WTC11 (cell line): ENCODE measurements around the gene PIP4K2A. TPM values are rescaled to one million over a fixed set of nuclear protein-coding genes. Genes with fewer than 3 reads are reported as not detected.

ENCODE experiments used
- ATAC-seq: fragments of 200-7000 bp; cut with Tn5 transposase; 2 replicates; pipeline ENCODE4 v1.10.0; 2021; ENCODE audit warnings: mild to moderate bottlenecking, moderate library complexity
- CTCF ChIA-PET: fragments of 300-600 bp; sonication (Branson Sonifier 250); formaldehyde crosslinking; loops from one replicate; lab custom pipeline; 2021; ENCODE audit warnings: antibody characterized with exemption; lab: Charles Lee
- POLR2A ChIA-PET: fragments of 350-600 bp; sonication (Branson Sonifier 250); formaldehyde crosslinking; loops from one replicate; lab custom pipeline; 2021; ENCODE audit warnings: antibody characterized with exemption; lab: Charles Lee
- DNase-seq: peaks from one replicate; pipeline ENCODE4 v3.0.0; 2021; ENCODE audit warnings: low spot score
- H3K27ac Mint-ChIP-seq: 2 replicates; pipeline ENCODE4 v1.8.0; 2021; ENCODE audit warnings: mixed read lengths
- H3K27me3 Mint-ChIP-seq: 2 replicates; pipeline ENCODE4 v1.8.0; 2021; ENCODE audit warnings: low read depth, mild to moderate bottlenecking, moderate library complexity, mixed read lengths
- H3K36me3 Mint-ChIP-seq: 2 replicates; pipeline ENCODE4 v1.8.0; 2021; ENCODE audit warnings: mixed read lengths
- H3K4me1 Mint-ChIP-seq: 2 replicates; pipeline ENCODE4 v1.8.0; 2022; ENCODE audit warnings: mixed read lengths
- H3K4me3 Mint-ChIP-seq: 2 replicates; pipeline ENCODE4 v1.8.0; 2021; ENCODE audit warnings: mild to moderate bottlenecking, moderate library complexity, mixed read lengths
- H3K9me3 Mint-ChIP-seq: 2 replicates; pipeline ENCODE4 v1.8.0; 2021; ENCODE audit warnings: mixed read lengths
- ATF3 ChIP-seq: sonication (generic); formaldehyde crosslinking; conservative IDR thresholded peaks from 2 replicates; pipeline ENCODE4 v1.8.1; 2022; ENCODE audit warnings: mild to moderate bottlenecking, missing genetic modification reagents
- ELF4 ChIP-seq: sonication (generic); formaldehyde crosslinking; IDR thresholded peaks from 2 replicates; pipeline ENCODE4 v1.8.1; 2022; ENCODE audit warnings: low read depth, mild to moderate bottlenecking, moderate library complexity, missing genetic modification reagents
- ERG ChIP-seq: fragments of 250-450 bp; sonication (Bioruptor Pico); IDR thresholded peaks from 2 replicates; pipeline ENCODE4 v1.8.0; 2021; ENCODE audit warnings: mild to moderate bottlenecking
- ESRRA ChIP-seq: sonication (generic); formaldehyde crosslinking; IDR thresholded peaks from 2 replicates; pipeline ENCODE4 v1.8.1; 2022; ENCODE audit warnings: mild to moderate bottlenecking, missing genetic modification reagents, borderline replicate concordance
- FOXP4 ChIP-seq: sonication (generic); formaldehyde crosslinking; IDR thresholded peaks from 2 replicates; pipeline ENCODE4 v1.8.0; 2022; ENCODE audit warnings: mild to moderate bottlenecking, missing genetic modification reagents
- GABPB1 ChIP-seq: sonication (generic); formaldehyde crosslinking; IDR thresholded peaks from 2 replicates; pipeline ENCODE4 v1.8.1; 2023; ENCODE audit warnings: mild to moderate bottlenecking, missing genetic modification reagents
- GTF2I ChIP-seq: fragments of 250-450 bp; sonication (Bioruptor Pico); conservative IDR thresholded peaks from 2 replicates; pipeline ENCODE4 v1.4.0; 2021; ENCODE audit warnings: mild to moderate bottlenecking
- IRF1 ChIP-seq: sonication (generic); formaldehyde crosslinking; IDR thresholded peaks from 2 replicates; pipeline ENCODE4 v1.8.0; 2023; ENCODE audit warnings: missing genetic modification reagents
- NFYB ChIP-seq: sonication (generic); formaldehyde crosslinking; conservative IDR thresholded peaks from 2 replicates; pipeline ENCODE4 v1.8.0; 2022; ENCODE audit warnings: low read depth, missing genetic modification reagents
- SP1 ChIP-seq: sonication (generic); formaldehyde crosslinking; conservative IDR thresholded peaks from 2 replicates; pipeline ENCODE4 v1.8.1; 2022; ENCODE audit warnings: missing genetic modification reagents
- TCF7 ChIP-seq: sonication (generic); formaldehyde crosslinking; IDR thresholded peaks from 2 replicates; pipeline ENCODE4 v1.8.0; 2022; ENCODE audit warnings: mild to moderate bottlenecking, low read depth, missing genetic modification reagents, moderate library complexity
- TEAD1 ChIP-seq: sonication (generic); formaldehyde crosslinking; IDR thresholded peaks from 2 replicates; pipeline ENCODE4 v1.8.0; 2022; ENCODE audit warnings: mild to moderate bottlenecking, missing genetic modification reagents
- TEAD4 ChIP-seq: sonication (generic); formaldehyde crosslinking; IDR thresholded peaks from 2 replicates; pipeline ENCODE4 v1.8.0; 2022; ENCODE audit warnings: mild to moderate bottlenecking, missing genetic modification reagents
- TP53 ChIP-seq: sonication (generic); formaldehyde crosslinking; IDR thresholded peaks from 2 replicates; pipeline ENCODE4 v1.8.1; 2023; ENCODE audit warnings: mild to moderate bottlenecking, missing genetic modification reagents
- ZBTB21 ChIP-seq: sonication (generic); formaldehyde crosslinking; IDR thresholded peaks from 2 replicates; pipeline ENCODE4 v1.8.1; 2023; ENCODE audit warnings: mild to moderate bottlenecking, missing genetic modification reagents, borderline replicate concordance
- ZBTB43 ChIP-seq: sonication (generic); formaldehyde crosslinking; IDR thresholded peaks from 2 replicates; pipeline ENCODE4 v1.8.1; 2023; ENCODE audit warnings: mild to moderate bottlenecking, missing genetic modification reagents
- ZNF317 ChIP-seq: sonication (generic); formaldehyde crosslinking; IDR thresholded peaks from 2 replicates; pipeline ENCODE4 v1.8.1; 2023; ENCODE audit warnings: low read depth, mild to moderate bottlenecking, moderate library complexity, missing genetic modification reagents, borderline replicate concordance
- total RNA-seq: library from RNA; stranded (reverse); gene quantifications from 3 replicates; pipeline ENCODE4 v1.2.3, GENCODE V29; 2021
- TF ChIP-seq, protein P1 (sequence below): fragments of 200-600 bp; IDR thresholded peaks from 2 replicates; pipeline ENCODE4 v1.8.0; 2022; ENCODE audit warnings: antibody characterized with exemption
- TF ChIP-seq, protein P2 (sequence below): fragments of 250-450 bp; sonication (Bioruptor Pico); IDR thresholded peaks from 2 replicates; pipeline ENCODE4 v1.9.0; 2021; ENCODE audit warnings: moderate library complexity, mild to moderate bottlenecking, inconsistent platforms, borderline replicate concordance
- TF ChIP-seq, protein P3 (sequence below): sonication (generic); formaldehyde crosslinking; IDR thresholded peaks from 2 replicates; pipeline ENCODE4 v1.8.0; 2023; ENCODE audit warnings: missing genetic modification reagents, mild to moderate bottlenecking, borderline replicate concordance

Gene PIP4K2A
- total RNA-seq, 1 experiment from 2014 or later, result 47.5 TPM

DNA sequence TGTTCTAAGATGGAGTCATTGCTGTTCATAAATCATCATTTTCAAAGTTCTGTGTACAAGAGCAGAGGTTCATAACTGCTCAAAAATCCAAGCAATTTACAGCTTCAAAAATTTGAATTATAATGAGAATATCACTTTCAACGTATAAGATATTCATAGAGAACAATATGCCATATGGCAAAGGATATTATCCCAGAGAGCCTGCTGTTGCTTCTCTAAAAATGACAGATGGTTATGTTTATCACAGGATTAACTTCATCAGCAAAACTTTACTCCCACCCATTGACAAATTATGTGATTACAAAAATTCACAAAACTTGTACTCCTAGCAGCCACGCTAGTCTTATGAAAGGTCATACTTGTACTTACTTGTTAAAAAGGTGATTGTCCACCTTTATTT is 105.1 kb downstream of the PIP4K2A start:
- ChIA-PET POLR2A (no interaction called here), CTCF (no interaction called here)
- no peak for DNase-seq
- Mint-ChIP-seq H3K36me3 (peaks cover 36% of the 10 kb centered on the region), H3K4me3 (no peak overlapping the region), H3K9me3 (peaks cover 20% of the 10 kb centered on the region), H3K27ac (no peak overlapping the region; the same call in 1 of the 2 replicates), H3K4me1 (peaks cover 66% of the 10 kb centered on the region)
- no peak for ATAC-seq
- TF ChIP-seq, protein P1, sequence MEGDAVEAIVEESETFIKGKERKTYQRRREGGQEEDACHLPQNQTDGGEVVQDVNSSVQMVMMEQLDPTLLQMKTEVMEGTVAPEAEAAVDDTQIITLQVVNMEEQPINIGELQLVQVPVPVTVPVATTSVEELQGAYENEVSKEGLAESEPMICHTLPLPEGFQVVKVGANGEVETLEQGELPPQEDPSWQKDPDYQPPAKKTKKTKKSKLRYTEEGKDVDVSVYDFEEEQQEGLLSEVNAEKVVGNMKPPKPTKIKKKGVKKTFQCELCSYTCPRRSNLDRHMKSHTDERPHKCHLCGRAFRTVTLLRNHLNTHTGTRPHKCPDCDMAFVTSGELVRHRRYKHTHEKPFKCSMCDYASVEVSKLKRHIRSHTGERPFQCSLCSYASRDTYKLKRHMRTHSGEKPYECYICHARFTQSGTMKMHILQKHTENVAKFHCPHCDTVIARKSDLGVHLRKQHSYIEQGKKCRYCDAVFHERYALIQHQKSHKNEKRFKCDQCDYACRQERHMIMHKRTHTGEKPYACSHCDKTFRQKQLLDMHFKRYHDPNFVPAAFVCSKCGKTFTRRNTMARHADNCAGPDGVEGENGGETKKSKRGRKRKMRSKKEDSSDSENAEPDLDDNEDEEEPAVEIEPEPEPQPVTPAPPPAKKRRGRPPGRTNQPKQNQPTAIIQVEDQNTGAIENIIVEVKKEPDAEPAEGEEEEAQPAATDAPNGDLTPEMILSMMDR, result no peak
- TF ChIP-seq ZBTB21 (CRISPR knock-in tag) (no peak), GTF2I (CRISPR knock-in tag) (no peak), FOXP4 (no peak), ERG (no peak), SP1 (CRISPR knock-in tag) (no peak), TP53 (CRISPR knock-in tag) (no peak), ZBTB43 (no peak), ELF4 (no peak), ESRRA (CRISPR knock-in tag) (no peak), GABPB1 (CRISPR knock-in tag) (no peak), IRF1 (no peak), TCF7 (CRISPR knock-in tag) (no peak), TEAD4 (CRISPR knock-in tag) (no peak), NFYB (CRISPR knock-in tag) (no peak), TEAD1 (no peak), ATF3 (CRISPR knock-in tag) (no peak), ZNF317 (CRISPR knock-in tag) (no peak)
- TF ChIP-seq, protein P2, sequence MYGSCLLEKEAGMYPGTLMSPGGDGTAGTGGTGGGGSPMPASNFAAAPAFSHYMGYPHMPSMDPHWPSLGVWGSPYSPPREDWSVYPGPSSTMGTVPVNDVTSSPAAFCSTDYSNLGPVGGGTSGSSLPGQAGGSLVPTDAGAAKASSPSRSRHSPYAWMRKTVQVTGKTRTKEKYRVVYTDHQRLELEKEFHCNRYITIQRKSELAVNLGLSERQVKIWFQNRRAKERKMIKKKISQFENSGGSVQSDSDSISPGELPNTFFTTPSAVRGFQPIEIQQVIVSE (CRISPR knock-in tag), result no peak
- TF ChIP-seq, protein P3, sequence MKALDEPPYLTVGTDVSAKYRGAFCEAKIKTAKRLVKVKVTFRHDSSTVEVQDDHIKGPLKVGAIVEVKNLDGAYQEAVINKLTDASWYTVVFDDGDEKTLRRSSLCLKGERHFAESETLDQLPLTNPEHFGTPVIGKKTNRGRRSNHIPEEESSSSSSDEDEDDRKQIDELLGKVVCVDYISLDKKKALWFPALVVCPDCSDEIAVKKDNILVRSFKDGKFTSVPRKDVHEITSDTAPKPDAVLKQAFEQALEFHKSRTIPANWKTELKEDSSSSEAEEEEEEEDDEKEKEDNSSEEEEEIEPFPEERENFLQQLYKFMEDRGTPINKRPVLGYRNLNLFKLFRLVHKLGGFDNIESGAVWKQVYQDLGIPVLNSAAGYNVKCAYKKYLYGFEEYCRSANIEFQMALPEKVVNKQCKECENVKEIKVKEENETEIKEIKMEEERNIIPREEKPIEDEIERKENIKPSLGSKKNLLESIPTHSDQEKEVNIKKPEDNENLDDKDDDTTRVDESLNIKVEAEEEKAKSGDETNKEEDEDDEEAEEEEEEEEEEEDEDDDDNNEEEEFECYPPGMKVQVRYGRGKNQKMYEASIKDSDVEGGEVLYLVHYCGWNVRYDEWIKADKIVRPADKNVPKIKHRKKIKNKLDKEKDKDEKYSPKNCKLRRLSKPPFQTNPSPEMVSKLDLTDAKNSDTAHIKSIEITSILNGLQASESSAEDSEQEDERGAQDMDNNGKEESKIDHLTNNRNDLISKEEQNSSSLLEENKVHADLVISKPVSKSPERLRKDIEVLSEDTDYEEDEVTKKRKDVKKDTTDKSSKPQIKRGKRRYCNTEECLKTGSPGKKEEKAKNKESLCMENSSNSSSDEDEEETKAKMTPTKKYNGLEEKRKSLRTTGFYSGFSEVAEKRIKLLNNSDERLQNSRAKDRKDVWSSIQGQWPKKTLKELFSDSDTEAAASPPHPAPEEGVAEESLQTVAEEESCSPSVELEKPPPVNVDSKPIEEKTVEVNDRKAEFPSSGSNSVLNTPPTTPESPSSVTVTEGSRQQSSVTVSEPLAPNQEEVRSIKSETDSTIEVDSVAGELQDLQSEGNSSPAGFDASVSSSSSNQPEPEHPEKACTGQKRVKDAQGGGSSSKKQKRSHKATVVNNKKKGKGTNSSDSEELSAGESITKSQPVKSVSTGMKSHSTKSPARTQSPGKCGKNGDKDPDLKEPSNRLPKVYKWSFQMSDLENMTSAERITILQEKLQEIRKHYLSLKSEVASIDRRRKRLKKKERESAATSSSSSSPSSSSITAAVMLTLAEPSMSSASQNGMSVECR (CRISPR knock-in tag), result no peak
- TF ChIP-seq, all 79 proteins: peak for 0
- no peaks in the 10 kb centered on the region for H3K27me3 Mint-ChIP-seq
